Aorta (tissue), 4 donors: ENCODE data around the gene EPHB4. TPM values are rescaled to one million over a fixed set of nuclear protein-coding genes. Genes with fewer than 3 reads are reported as not detected.

Experiments
- microRNA-seq, 2 donors: library from miRNA; unstranded; fragments of <30 nt; microRNA quantifications; one replicate each; pipeline ENCODE4 v1.2.0, GENCODE V29; 2020
- polyA plus RNA-seq, 2 donors: library from polyadenylated mRNA; stranded (reverse); fragments of 200-250 nt; gene quantifications; one replicate each; pipeline ENCODE4 v1.2.3, GENCODE V29; 2013
- total RNA-seq, 2 donors: library from RNA; stranded (reverse); fragmentation: NEBNext Ultra II Directional; extraction: Animal tissue kit (Norgen Biotek cat#: 25700); gene quantifications; one replicate each; pipeline ENCODE4 v1.2.1, GENCODE V29; 2021
- donor health status: healthy with polysubstance abuse.
- donor health status: Bipolar disorder and iron deficiency.
- donor health status: DM: no; HTN: no; CAD: no.
- donor health status: DM: yes; HTN: yes; CAD: no.

Gene EPHB4
- total and polyA plus RNA-seq, 4 donors, result 4.3 to 71.6 (median 24.7) TPM

Small RNA genes lying within 50 kb of the gene (microRNA-seq; reads per million reads assigned to microRNA genes)
- gene MIR6875, result 0 to 0.60 reads per million in 2 donors

Other genes with a start within 250 kb of the EPHB4 start
- gene LRCH4, start 241.4 kb downstream of the EPHB4 start, total RNA-seq, result 10 to 100 TPM; 39.1 to 56.0 TPM
- gene LRCH4, start 241.4 kb downstream of the EPHB4 start, polyA plus RNA-seq, result 10 to 100 TPM; 26.3 to 68.2 TPM
- gene FBXO24, start 241.2 kb downstream of the EPHB4 start, total RNA-seq, result under 1 TPM in 1 of 2 donors, not detected in 1; 0.81 TPM
- 1 to 10 TPM in 1 of 2 donors, not detected in 1; 1.2 TPM for gene FBXO24, start 241.2 kb downstream of the EPHB4 start, polyA plus RNA-seq
- gene PCOLCE, start 225.2 kb downstream of the EPHB4 start, total RNA-seq, result 100 to 1,000 TPM in 1 of 2 donors, 10 to 100 TPM in 1; 75.1 to 277 TPM
- gene PCOLCE, start 225.2 kb downstream of the EPHB4 start, polyA plus RNA-seq, result 100 to 1,000 TPM in 1 of 2 donors, 10 to 100 TPM in 1; 34.3 to 341 TPM
- 10 to 100 TPM; 15.1 to 19.1 TPM for gene MOSPD3, start 215.0 kb downstream of the EPHB4 start, total RNA-seq
- 10 to 100 TPM; 14.0 to 33.0 TPM for gene MOSPD3, start 215.0 kb downstream of the EPHB4 start, polyA plus RNA-seq
- 1 to 10 TPM in 1 of 2 donors, under 1 TPM in 1; 0.45 to 2.1 TPM for gene TFR2, start 186.0 kb downstream of the EPHB4 start, total RNA-seq
- gene TFR2, start 186.0 kb downstream of the EPHB4 start, polyA plus RNA-seq, result not detected
- gene ACTL6B, start 171.1 kb downstream of the EPHB4 start, total RNA-seq, result not detected
- gene ACTL6B, start 171.1 kb downstream of the EPHB4 start, polyA plus RNA-seq, result not detected
- 100 to 1,000 TPM; 185 to 204 TPM for gene GNB2, start 153.8 kb downstream of the EPHB4 start, total RNA-seq
- 100 to 1,000 TPM; 107 to 227 TPM for gene GNB2, start 153.8 kb downstream of the EPHB4 start, polyA plus RNA-seq
- gene GIGYF1, start 133.3 kb downstream of the EPHB4 start, total RNA-seq, result 10 to 100 TPM; 36.0 to 48.1 TPM
- 10 to 100 TPM in 1 of 2 donors, 1 to 10 TPM in 1; 6.6 to 51.6 TPM for gene GIGYF1, start 133.3 kb downstream of the EPHB4 start, polyA plus RNA-seq
- gene POP7, start 121.4 kb downstream of the EPHB4 start, total RNA-seq, result 10 to 100 TPM; 16.4 to 17.9 TPM
- 10 to 100 TPM; 29.6 to 31.8 TPM for gene POP7, start 121.4 kb downstream of the EPHB4 start, polyA plus RNA-seq
- not detected for gene EPO, start 107.1 kb downstream of the EPHB4 start, total RNA-seq
- gene EPO, start 107.1 kb downstream of the EPHB4 start, polyA plus RNA-seq, result under 1 TPM in 1 of 2 donors, not detected in 1; 0.26 TPM
- not detected for gene ZAN, start 93.9 kb downstream of the EPHB4 start, total RNA-seq
- gene ZAN, start 93.9 kb downstream of the EPHB4 start, polyA plus RNA-seq, result not detected
- 10 to 100 TPM; 20.3 to 34.3 TPM for gene SLC12A9, start 25.2 kb upstream of the EPHB4 start, total RNA-seq
- gene SLC12A9, start 25.2 kb upstream of the EPHB4 start, polyA plus RNA-seq, result 10 to 100 TPM in 1 of 2 donors, 1 to 10 TPM in 1; 8.5 to 43.9 TPM
- gene TRIP6, start 39.9 kb upstream of the EPHB4 start, total RNA-seq, result 10 to 100 TPM; 77.3 to 80.3 TPM
- gene TRIP6, start 39.9 kb upstream of the EPHB4 start, polyA plus RNA-seq, result 100 to 1,000 TPM in 1 of 2 donors, 10 to 100 TPM in 1; 39.3 to 136 TPM
- gene SRRT, start 47.6 kb upstream of the EPHB4 start, total RNA-seq, result 100 to 1,000 TPM in 1 of 2 donors, 10 to 100 TPM in 1; 95.5 to 118 TPM
- 100 to 1,000 TPM in 1 of 2 donors, 10 to 100 TPM in 1; 22.2 to 151 TPM for gene SRRT, start 47.6 kb upstream of the EPHB4 start, polyA plus RNA-seq
- gene UFSP1, start 62.2 kb upstream of the EPHB4 start, total RNA-seq, result 1 to 10 TPM; 2.0 to 2.6 TPM
- 1 to 10 TPM; 1.5 to 2.0 TPM for gene UFSP1, start 62.2 kb upstream of the EPHB4 start, polyA plus RNA-seq
- gene ACHE, start 68.4 kb upstream of the EPHB4 start, total RNA-seq, result 1 to 10 TPM; 2.0 to 2.6 TPM
- 1 to 10 TPM; 1.0 to 1.1 TPM for gene ACHE, start 68.4 kb upstream of the EPHB4 start, polyA plus RNA-seq
- under 1 TPM; 0.39 to 0.45 TPM for gene MUC3A, start 122.0 kb upstream of the EPHB4 start, total RNA-seq
- gene MUC3A, start 122.0 kb upstream of the EPHB4 start, polyA plus RNA-seq, result 1 to 10 TPM in 1 of 2 donors, not detected in 1; 5.5 TPM
- gene MUC12, start 142.0 kb upstream of the EPHB4 start, total RNA-seq, result under 1 TPM; 0.24 to 0.88 TPM
- 10 to 100 TPM in 1 of 2 donors, 1 to 10 TPM in 1; 2.6 to 13.1 TPM for gene MUC12, start 142.0 kb upstream of the EPHB4 start, polyA plus RNA-seq
- not detected for gene MUC17, start 192.6 kb upstream of the EPHB4 start, total RNA-seq
- 1 to 10 TPM in 1 of 2 donors, not detected in 1; 1.6 TPM for gene MUC17, start 192.6 kb upstream of the EPHB4 start, polyA plus RNA-seq